AG08396 (cell line): ENCODE results near the gene RAD51B.
"Not testable (repeated sequence)": the region's sequence is repeated elsewhere in the genome, so short reads cannot be mapped to it uniquely, and the experiment has no call there.

Experiments
- DNase-seq: peaks from one replicate; pipeline ENCODE4 v3.0.0; 2012; ENCODE audit warnings: low spot score, mixed read lengths

The RAD51B gene

DNA sequence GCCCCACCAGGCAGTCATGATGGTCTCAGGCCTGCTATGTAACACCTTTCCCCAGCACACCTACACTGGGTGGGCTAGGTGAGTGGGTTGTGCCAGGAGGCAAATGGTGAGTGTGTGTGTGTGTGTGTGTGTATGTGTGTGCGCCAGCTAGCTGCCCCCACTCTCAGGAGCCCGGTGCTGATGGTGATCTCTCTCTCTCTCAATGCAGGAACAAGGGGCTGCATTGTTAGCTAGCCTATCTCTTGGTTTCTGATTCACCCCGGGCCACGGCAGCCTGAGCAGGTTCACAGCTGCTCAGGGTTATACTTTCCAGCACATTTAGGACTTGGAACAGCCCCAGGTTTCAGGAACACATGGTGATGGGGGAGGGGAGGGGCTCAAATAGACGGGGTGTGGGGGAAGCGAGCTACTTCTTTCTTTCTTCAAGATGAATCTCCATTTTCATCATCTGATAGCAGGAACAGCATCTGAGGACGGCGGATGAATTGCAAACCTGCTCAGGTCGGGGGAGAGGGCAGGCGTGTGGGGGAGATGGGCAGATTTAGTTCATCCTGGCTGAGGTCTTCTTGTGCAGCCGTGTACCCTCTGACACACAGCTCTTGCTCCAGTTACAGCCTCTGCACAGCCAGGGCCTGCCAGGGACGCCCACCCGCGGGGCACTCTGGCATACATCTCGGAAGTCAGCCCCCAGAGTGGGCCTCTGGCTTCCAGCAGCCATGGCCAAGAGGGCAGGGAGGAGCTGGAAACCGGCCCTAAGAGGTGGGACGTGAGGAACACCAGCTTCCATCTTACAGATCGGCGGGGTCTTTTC, 835.6 kb downstream of the RAD51B start:
- no peak for DNase-seq

DNA sequence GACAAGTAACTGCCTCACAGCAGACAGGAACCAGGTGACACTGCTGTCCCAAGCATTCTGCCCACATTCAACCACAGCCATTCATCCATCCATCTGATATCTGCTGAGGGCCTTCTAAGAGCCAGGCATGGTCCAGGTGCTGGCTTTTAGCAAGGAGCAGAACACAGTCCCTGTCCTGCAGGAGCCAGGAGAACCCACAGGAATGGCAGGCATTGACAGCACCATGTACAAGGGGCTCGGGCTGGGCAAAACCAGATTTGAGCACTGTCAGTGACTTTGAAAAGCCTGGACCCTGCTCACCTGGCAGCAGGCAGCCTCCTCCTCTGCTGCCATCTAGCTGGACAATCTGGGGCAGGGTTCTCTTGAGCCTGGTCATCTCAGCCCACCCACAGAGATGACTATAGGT, 836.3 kb downstream of the RAD51B start:
- no peak for DNase-seq

DNA sequence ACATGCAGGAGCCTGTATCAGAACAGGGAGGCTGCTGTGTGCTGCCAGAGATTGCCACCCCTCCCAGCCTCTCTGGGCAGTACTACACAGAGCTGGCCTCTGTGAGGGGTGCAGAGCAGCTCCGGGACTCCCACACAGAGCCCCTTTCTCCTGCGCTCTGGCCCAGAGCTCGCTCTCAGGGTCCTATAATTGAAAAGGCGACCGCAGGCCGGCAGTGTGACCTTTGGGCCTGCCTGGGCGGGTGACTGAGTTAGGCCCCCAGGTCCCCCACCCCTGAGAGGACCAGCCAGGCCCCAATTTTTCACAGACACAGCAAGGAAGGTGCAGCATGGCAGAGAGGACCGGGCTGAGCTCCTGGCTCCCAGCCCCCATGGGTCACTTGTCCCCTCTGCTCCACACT, 836.9 kb downstream of the RAD51B start:
- DNase-seq: no peak

DNA sequence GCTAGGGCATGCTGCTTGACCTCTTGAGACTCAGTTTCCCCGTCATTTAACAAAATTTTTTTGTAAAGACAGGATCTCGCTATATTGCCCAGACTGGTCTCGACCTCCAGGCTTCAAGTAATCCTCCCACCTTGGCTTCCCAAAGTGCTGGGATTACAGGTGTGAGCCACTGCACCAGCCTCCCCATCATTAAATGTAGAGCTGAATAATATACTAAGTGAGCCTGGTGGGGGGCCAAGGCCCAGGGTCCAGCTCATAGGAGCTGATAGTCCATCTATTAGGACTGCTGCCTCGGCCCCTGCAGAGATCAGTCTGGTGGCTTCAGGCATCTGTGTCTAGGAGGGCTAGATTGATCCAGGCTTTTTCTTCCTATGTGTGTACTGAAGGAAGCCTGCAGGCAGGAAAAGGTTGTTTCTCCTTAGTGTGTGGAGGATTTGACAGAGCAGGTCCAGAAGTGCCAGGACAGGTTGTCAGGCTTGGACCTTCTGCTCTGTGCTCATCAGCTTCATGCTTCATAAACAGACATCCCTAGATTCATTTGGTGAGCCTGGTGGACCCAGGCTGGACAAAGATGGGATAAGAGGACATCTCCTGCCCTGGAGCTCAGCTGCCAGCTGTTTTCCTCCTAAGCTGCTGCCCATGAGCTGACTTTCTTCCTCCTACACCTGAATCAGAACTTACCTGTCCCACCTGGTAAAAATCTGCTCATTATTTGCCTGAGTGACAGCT, 837.9 kb downstream of the RAD51B start:
- no peak for DNase-seq

DNA sequence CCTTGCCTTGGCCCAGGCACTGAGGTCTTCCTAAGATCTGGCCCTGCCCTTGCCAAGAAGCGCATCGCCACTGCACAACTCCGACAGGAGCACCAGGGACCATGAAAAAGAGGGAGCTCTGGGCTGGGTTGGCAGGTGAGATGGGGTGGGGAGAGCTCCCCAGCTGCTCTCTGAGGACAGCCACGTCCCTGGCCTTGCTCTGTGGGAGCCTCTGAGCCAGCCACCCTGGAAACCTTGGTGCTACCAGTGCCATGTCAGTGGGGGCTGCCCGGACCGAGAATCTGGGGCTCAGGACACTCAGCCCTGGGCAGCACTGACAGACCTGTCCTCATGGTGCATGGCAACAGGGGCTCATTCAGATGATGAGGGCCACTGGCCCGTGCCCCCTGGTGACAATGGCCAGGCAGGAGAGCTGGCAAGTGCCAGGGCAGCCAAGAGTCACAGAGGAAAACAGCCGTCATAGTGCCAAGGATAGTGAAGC, 838.5 kb downstream of the RAD51B start:
- DNase-seq: no peak

DNA sequence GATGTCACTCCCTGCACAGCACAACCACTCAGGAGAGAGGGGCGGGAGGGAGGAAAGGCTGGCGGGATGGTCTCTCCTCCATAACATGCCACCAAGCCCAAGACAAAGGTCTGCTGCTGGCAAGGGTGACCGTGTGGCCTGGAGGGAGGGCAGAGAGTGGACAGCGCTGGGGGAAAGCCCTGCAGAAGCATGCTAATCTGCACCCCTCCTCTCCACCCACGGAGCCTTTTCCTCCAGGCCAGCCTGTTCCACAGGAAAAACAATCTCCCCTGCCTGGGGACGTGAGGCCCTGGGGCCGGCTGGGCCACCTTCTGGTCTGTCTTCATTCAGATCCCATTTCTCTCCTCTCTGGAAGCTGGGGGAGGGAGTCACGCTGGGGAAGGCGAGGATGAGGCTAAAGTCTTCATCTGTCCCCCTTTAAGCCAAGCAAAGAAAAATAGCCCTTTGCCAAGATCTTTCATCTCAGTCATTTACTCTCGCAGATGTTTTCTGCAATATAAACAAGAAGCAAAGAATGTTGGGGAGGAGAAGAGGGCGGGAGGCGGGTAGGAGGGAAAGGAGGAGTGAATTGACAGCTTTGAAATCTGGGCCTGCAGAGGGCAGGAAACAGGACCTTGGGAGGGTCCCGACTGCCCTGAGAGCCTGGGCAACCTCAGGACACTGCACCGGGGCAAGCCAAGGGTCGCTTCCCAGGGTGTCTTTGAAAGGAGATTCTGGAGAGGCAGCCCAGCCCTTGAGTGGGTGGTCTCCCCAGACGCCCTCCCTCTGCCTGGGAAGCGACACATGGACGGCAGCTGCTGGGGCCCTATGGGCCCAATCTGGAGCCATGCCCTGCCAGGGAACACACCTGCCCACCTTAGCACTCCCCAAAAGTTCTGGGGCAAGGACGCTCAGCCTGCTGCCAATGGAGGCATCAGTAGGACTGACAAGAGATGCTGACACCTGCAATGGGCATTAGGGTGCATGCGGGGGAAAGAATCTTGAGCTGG, 839.7 kb downstream of the RAD51B start:
- no peak for DNase-seq

DNA sequence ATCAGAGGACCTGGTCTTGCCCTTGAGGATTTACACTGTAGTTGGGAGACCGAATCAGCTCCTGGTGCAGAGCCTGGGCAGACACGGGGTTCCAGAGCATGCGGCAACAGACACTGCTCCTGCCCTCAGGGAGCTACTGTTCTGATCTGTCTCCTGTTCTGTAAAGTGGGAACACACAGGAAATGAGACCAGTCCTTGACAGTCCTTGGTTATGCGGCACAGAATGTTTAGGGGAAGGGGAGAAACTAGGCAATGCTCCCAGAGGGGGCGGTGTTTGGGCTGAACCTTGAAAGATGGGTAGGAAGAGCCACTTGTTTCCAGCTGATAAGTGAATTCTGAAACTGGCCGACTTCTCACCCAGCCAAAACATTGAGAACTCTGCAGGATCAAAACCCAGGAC, 840.9 kb downstream of the RAD51B start:
- no peak for DNase-seq

DNA sequence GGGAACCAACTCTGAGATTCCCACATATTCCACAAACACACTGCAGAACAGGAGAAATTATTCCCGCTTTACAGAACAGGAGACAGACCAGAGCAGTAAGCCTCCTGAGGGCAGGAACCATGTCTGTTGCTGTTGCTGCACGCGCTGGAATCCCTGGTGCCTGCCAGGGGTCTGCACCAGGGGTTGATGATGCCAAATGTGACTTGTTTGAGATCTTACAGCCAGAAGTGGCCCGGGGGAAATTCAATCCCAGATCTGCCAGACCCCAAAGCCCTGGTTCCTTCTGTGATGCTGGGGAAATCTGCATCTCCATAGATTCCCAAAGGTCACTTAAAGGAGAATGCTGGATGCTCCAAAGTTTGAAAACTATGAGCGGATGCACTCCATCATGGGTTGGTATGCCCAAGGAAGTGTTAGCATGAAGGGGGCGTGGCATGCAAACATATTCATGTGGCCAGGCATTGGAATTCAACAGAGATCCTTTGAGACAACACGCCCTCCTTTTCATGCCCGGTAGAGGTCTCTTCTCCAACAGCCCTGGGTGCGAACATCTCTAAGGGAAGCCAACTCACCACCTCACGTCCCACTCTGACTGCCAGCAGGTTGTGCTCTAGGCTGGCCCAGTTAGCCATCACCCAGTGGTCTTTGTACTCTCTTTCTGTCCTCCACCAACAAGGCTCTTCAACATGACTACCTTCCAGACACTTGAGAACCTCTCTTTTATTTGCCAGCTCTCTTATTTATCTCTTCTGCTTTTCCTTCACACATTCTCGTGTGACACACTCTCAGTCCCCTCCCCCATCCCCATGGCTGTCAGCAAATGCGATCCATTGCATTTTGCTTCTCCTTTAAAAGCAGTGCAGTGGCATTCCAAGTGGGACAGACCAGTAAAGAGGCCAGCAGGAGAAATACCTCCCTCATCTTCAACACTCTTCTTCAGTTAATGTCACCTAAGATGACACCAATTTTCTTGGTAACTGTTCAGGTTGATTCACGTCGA, 841.9 kb downstream of the RAD51B start:
- no peak for DNase-seq

DNA sequence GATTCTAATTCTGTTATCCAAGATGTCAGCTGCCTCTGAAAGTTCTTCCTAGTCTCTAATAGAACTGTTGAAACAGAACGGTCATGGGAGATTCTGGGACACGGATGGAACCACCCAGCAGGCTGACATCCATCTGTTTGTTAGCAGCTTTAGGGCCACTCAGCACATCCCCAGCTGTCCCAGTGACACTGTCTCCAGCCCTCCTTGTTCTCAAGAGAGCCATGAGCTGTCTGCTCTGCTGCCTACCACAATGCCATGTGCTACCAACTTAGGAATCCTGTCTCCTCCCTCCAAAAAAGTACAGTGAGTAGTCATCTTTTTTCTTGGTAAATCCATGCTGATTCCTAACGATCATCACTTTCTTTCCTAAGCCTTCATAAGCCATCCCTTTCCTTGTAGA, 842.8 kb downstream of the RAD51B start:
- no peak for DNase-seq

DNA sequence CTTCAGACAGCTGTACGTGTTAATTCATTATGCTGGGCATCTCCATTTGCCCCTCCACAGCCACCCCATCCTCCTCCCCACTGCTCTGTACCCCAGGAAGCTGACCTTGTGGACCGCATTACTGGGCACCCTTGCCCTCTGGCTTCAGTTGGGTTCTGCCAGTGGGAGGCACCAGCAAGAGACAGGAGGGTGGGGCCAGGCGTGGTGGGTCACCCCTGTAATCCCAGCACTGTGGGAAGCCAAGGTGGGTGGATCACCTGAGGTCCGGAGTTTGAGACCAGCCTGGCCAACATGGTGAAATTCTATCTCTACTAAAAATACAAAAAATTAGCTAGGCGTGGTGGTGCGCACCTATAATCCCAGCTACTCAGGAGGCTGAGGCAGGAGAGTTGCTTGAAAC, 843.2 kb downstream of the RAD51B start:
- DNase-seq: not testable (repeated sequence)

DNA sequence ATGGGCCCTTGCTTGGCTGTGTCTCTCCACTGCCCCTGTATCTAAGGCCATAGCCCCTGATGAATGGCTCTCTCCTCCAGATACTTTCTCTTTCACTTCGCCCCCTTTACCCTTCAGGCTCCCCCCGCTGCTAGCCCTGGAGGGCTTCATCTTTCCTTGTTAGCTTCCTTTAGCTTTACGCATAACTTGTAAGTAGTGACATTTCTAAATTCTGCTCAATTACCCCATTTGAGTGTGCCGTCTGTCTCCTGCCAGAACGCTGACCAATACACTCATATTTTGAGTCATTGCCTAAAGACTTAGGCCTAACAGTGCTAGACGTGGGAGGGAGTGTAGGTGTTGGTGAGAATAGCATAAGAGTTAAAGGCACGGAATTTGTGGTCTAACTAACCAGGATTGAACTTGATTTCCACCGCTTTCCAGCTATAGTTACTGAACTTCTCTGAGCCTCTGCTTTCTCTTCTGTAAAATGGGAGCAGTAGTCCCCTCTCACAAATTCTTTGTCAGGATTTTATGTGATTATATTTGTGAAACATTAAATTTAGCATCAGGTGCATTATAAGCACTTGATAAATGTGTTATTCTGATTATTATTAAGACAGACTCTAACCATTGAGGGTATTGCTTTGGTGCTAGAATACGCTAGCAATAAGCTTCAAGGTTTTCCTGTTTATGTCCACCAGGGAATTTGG, 844.0 kb downstream of the RAD51B start:
- no peak for DNase-seq

DNA sequence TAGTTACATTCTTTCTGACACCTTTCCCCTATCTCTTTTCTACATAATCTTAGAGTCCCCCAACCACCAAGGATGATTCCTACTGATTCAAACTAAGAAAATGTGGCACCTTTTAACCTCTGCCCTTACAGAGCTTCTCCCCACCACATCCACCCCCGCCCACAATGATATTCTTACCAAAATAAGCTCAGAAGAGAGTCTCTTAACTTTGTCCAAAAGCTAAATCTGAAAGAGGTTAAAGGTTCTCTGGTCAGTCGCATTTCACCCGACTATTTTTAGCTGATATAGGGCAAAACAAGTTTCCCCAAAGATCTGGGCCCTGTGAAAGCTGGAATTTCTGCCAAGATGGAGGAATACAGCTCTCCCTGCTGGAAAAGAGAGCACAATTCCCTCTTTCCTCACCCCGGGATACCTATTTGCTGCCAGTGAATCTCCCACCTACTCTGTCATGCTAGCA, 844.7 kb downstream of the RAD51B start:
- DNase-seq: no peak

DNA sequence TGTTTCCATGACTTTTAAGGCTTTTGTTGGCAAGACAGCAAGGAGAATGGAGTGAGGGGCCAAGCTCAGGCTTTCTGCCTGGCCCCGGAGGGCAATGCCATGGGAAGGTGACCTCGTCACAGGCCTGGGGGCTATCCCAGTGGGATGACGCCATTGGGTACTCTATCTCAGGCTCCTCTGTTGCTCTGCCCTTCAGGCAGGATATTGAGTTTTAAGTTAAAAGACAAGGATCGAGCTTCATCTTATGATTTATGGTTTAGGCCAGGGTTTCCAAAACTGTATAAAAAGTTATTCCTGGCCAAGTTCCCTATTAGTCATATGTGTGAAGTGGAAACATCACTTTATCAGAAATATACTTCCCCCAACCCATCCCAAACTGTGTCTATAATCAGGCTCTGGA, 845.6 kb downstream of the RAD51B start:
- no peak for DNase-seq

DNA sequence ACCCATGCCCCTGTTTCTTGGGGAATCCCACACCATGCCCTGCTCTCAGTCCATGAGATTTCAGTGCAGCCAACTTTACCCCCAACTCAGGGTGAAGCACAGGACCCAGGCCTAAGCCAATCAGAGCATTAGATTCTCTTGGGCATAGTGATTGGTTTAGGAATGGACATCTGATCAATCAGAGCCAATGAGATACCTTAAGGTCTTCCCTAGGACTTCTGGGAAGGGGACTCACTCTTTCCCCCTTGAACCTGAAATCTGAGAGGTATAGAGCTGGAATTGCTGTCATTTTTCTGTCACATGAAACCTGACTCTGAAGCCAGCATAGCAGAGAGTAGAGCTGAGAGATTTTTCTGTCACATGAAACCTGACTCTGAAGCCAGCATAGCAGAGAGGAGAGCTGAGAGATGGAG, 846.2 kb downstream of the RAD51B start:
- DNase-seq: no peak

DNA sequence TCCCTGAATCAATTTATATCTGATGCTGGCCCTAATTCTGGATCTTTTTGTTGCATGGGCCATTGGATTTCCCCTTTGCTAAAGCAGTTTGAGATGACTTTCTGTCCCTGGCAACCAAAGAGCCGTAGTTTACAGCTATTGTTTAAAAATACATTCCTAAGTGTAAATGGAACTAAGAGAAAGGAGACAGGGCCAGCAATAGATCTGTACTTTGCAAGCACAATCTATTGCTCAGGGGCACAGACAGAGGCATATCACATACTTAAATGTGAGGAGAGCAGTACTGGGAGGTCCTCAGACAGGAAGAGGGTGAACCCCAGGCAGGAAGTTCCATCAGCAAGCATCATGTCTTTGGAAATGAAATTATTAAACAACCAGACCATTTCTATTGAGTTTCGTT, 846.7 kb downstream of the RAD51B start:
- no peak for DNase-seq

DNA sequence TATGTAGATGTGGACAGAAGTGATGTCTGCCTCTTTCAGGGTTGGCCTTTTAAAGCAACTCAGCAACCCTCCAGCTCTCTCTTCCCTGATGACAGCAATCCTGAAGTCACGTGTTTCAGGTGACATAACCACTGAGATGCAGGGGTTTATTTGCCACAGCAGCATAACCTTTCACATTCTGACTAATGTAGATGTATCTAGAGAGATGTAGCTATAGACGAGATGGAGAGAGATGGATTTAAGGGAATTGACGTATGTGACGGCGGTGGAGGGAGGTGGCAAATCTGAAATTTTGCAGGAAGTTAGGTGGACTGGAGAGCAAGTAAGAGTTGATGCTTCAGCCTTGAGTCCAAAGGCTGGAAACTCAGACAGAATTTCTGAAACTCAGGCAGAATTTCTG, 847.3 kb downstream of the RAD51B start:
- DNase-seq: no peak

DNA sequence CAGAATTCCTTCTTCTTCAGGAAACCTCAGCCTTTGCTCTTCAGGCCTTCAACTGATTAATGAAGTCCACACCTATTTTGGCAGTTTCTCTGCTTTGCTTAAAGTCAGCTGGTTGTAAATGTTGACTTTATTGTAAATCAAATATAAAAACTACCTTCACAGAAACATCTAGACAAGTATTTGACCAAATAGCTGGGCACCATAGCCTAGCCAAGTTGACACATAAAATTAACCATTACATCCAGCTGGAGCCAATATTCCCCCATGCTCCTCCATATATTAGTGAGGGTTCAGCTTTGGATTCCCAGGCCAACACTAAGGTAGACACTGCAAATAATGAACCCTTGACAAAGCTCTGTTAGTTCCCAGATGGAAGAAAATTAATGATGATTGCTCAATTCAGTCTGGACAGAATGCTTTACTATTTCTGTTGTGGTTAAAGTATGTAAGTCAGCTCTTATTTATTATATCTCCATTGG, 847.8 kb downstream of the RAD51B start:
- DNase-seq: no peak

DNA sequence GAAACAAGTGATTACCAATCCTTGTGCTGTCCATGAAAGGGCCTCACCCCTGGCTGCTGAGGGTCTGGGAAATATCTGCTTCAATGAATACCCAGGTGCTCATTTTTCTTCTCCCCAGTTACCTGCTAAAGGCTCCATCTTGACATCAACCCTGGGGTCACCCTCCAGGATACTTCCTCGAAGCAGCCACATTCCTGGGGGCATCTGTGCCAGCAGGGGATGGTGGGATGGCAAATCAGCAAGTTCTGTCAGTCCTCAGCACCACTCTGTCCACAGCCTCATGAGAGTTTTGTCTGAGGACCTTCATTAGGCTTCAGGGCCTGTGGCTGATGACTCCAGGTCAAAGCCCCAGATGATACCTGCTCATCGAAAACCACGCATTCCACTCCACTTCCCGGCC, 848.4 kb downstream of the RAD51B start:
- DNase-seq: no peak

DNA sequence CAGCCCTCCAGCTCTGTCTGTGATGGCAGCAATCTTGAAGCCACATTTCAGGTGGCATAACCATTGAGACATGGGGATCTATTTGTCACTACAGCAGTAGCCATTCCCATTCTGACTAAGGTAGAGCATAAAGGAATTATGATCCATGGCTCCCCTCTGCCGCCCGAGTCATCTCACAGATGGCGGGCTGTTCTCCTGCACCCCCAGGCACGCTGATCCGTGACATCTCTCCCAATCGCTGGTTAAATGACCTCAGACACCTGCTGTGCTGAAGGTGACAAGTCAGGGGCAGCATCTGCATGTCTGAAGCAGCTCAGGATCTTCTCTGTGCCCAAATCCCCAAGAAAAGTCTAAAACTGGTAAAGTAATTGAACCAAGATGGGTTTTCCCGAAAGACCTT, 849.0 kb downstream of the RAD51B start:
- no peak for DNase-seq

DNA sequence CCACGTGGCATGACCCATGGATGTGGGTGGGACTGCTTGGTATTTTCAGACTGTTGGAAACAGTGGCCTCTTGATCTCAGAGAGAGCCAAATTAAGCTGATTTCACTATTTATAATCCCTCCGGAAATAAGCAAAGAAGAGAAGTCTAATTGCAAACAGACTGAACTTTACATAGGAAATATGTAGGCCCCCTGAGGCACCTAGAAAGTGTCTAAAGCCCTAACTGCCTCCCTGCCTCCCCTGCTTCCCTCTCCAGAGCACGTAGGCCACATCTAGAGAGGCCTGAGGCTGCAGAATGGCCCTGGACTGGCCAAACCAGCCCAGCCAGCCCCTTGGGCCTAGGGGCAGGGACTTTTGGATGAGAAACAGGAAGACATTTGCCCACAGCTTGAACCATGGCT, 849.5 kb downstream of the RAD51B start:
- no peak for DNase-seq
